Ishikawa (cell line): Measurements from ENCODE around the gene RXRA.

Source experiments
- CEBPB ChIP-seq: IDR thresholded peaks from 2 replicates; pipeline ENCODE4 v1.6.1; 2012
- EGR1 ChIP-seq: IDR thresholded peaks from 2 replicates; pipeline ENCODE4 v1.6.1; 2012
- RAD21 ChIP-seq: IDR thresholded peaks from 2 replicates; pipeline ENCODE4 v1.6.1; 2012; ENCODE audit warnings: low read depth
- REST ChIP-seq: IDR thresholded peaks from 2 replicates; pipeline ENCODE4 v1.6.1; 2012; ENCODE audit warnings: low read depth, mild to moderate bottlenecking
- TCF12 ChIP-seq: IDR thresholded peaks from 2 replicates; pipeline ENCODE4 v1.6.1; 2012; ENCODE audit warnings: low read depth
- YY1 ChIP-seq: IDR thresholded peaks from 2 replicates; pipeline ENCODE4 v1.6.1; 2012; ENCODE audit warnings: low read depth

- TF ChIP-seq CEBPB = peak; percentile 73
- TF ChIP-seq EGR1 = no peak
- no peak; the same call in 1 of the 2 replicates for TF ChIP-seq RAD21
- TF ChIP-seq TCF12 = no peak
- no peak for TF ChIP-seq YY1
- no peak for TF ChIP-seq REST
Measured at GRCh38 chr9:134355561-134356279, 29.5 kb downstream of the RXRA start.
